Adipocyte (in vitro differentiated cells): ENCODE measurements around the gene ZC3H4.
"Not testable (repeated sequence)": the region's sequence is repeated elsewhere in the genome, so short reads cannot be mapped to it uniquely, and the experiment has no call there.

ENCODE experiments used
- DNase-seq: peaks from one replicate; pipeline ENCODE4 v3.0.0-alpha.2; 2015; ENCODE audit warnings: low read depth
- H3K27me3 ChIP-seq: replicated peaks from 2 replicates; pipeline ENCODE4 v1.7.0; 2013; ENCODE audit warnings: mild to moderate bottlenecking, low read length, moderate library complexity; ENCODE audit not compliant: control insufficient read depth, insufficient read depth
- H3K36me3 ChIP-seq: 2 replicates; pipeline ENCODE4 v1.7.0; 2013; ENCODE audit warnings: low read length, mild to moderate bottlenecking, moderate library complexity; ENCODE audit not compliant: control insufficient read depth, insufficient read depth, severe bottlenecking
- H3K4me1 ChIP-seq: 2 replicates; pipeline ENCODE4 v1.7.0; 2013; ENCODE audit warnings: mild to moderate bottlenecking, low read length, moderate library complexity; ENCODE audit not compliant: control insufficient read depth, insufficient read depth
- H3K4me3 ChIP-seq: 2 replicates; pipeline ENCODE4 v1.7.0; 2013; ENCODE audit warnings: mild to moderate bottlenecking, low read length, moderate library complexity
- H3K9ac ChIP-seq: 2 replicates; pipeline ENCODE4 v1.7.0; 2013; ENCODE audit warnings: mild to moderate bottlenecking, low read length, moderate library complexity
- H3K9me3 ChIP-seq: 2 replicates; pipeline ENCODE4 v1.7.0; 2013; ENCODE audit warnings: mild to moderate bottlenecking, low read length, moderate library complexity; ENCODE audit not compliant: control insufficient read depth

ZC3H4 gene

GRCh38 chr19:47104680-47105079, 8.9 kb downstream of the ZC3H4 start:
- H3K4me3 ChIP-seq = no peak overlapping the region
- no peaks in the 10 kb centered on the region for H3K27me3 ChIP-seq
- no peak for DNase-seq
- H3K9ac ChIP-seq = no peak overlapping the region
- H3K4me1 ChIP-seq = peaks cover 53% of the 10 kb centered on the region
- H3K9me3 ChIP-seq = no peaks in the 10 kb centered on the region
- peaks cover 4% of the 10 kb centered on the region for H3K36me3 ChIP-seq

GRCh38 chr19:47102346-47103060, 11.1 kb downstream of the ZC3H4 start:
- peak; percentile 15 for DNase-seq
- Histone ChIP-seq H3K9ac (peak overlapping the region; percentile 44), H3K4me1 (peaks cover 45% of the 10 kb centered on the region), H3K27me3 (no peaks in the 10 kb centered on the region), H3K4me3 (peak overlapping the region; percentile 39), H3K36me3 (peaks cover 4% of the 10 kb centered on the region), H3K9me3 (no peaks in the 10 kb centered on the region)

- H3K36me3 ChIP-seq, H3K9ac ChIP-seq, H3K9me3 ChIP-seq, DNase-seq, H3K4me3 ChIP-seq, H3K27me3 ChIP-seq: not testable (repeated sequence)
- peaks cover 46% of the 10 kb centered on the region for H3K4me1 ChIP-seq
Measured at GRCh38 chr19:47101116-47101515, 12.5 kb downstream of the ZC3H4 start.

- Histone ChIP-seq H3K9ac (no peak overlapping the region), H3K36me3 (peaks cover 4% of the 10 kb centered on the region), H3K9me3 (no peaks in the 10 kb centered on the region), H3K27me3 (no peaks in the 10 kb centered on the region), H3K4me1 (peaks cover 49% of the 10 kb centered on the region), H3K4me3 (no peak overlapping the region)
- no peak for DNase-seq
Measured at GRCh38 chr19:47100290-47100689, 13.3 kb downstream of the ZC3H4 start.

GRCh38 chr19:47099576-47100050, 14.0 kb downstream of the ZC3H4 start:
- no peaks in the 10 kb centered on the region for H3K9me3 ChIP-seq
- no peak for DNase-seq
- H3K9ac ChIP-seq = no peak overlapping the region
- H3K36me3 ChIP-seq = peaks cover 4% of the 10 kb centered on the region
- H3K4me1 ChIP-seq = peaks cover 54% of the 10 kb centered on the region
- no peak overlapping the region for H3K4me3 ChIP-seq
- no peaks in the 10 kb centered on the region for H3K27me3 ChIP-seq

GRCh38 chr19:47098608-47099007, 15.0 kb downstream of the ZC3H4 start:
- no peak for DNase-seq
- H3K9ac ChIP-seq = no peak overlapping the region
- H3K27me3 ChIP-seq = no peaks in the 10 kb centered on the region
- H3K4me3 ChIP-seq = no peak overlapping the region
- no peaks in the 10 kb centered on the region for H3K9me3 ChIP-seq
- H3K36me3 ChIP-seq = peaks cover 14% of the 10 kb centered on the region
- peaks cover 54% of the 10 kb centered on the region for H3K4me1 ChIP-seq

GRCh38 chr19:47097396-47098201, 16.0 kb downstream of the ZC3H4 start:
- no peaks in the 10 kb centered on the region for H3K9me3 ChIP-seq
- peaks cover 18% of the 10 kb centered on the region for H3K36me3 ChIP-seq
- peaks cover 50% of the 10 kb centered on the region for H3K4me1 ChIP-seq

GRCh38 chr19:47096721-47097120, 16.9 kb downstream of the ZC3H4 start:
- no peaks in the 10 kb centered on the region for H3K27me3 ChIP-seq
- DNase-seq = no peak
- H3K9ac ChIP-seq = no peak overlapping the region
- H3K4me1 ChIP-seq = peaks cover 41% of the 10 kb centered on the region
- no peak overlapping the region for H3K4me3 ChIP-seq
- H3K9me3 ChIP-seq = no peaks in the 10 kb centered on the region
- H3K36me3 ChIP-seq = peaks cover 25% of the 10 kb centered on the region

More at GRCh38 chr19:47097396-47098201, 16.0 kb downstream of the ZC3H4 start:
- Histone ChIP-seq H3K27me3 (no peaks in the 10 kb centered on the region), H3K4me3 (peak overlapping the region; percentile 68), H3K9ac (peak overlapping the region; percentile 74)
- no peak for DNase-seq

- H3K9ac ChIP-seq = no peak overlapping the region
- H3K36me3 ChIP-seq = peaks cover 25% of the 10 kb centered on the region
- H3K9me3 ChIP-seq = no peaks in the 10 kb centered on the region
- no peak for DNase-seq
- no peaks in the 10 kb centered on the region for H3K27me3 ChIP-seq
- H3K4me1 ChIP-seq = peaks cover 40% of the 10 kb centered on the region
- H3K4me3 ChIP-seq = no peak overlapping the region
Measured at GRCh38 chr19:47096100-47096704, 17.4 kb downstream of the ZC3H4 start.

- Histone ChIP-seq H3K27me3 (no peaks in the 10 kb centered on the region), H3K9ac (peak overlapping the region; percentile 50), H3K9me3 (no peaks in the 10 kb centered on the region), H3K36me3 (peaks cover 31% of the 10 kb centered on the region), H3K4me1 (peaks cover 40% of the 10 kb centered on the region), H3K4me3 (no peak overlapping the region)
- DNase-seq = no peak
Measured at GRCh38 chr19:47095476-47096099, 18.0 kb downstream of the ZC3H4 start.
